ENCODE results near the gene RECK. TPM values are rescaled to one million over a fixed set of nuclear protein-coding genes. Genes with fewer than 3 reads are reported as not detected.

Gene RECK
- total and polyA plus RNA-seq, 2 experiments from 2014 or later = 8.1 to 11.6 TPM

- TF ChIP-seq ZNF462 (CRISPR knock-in tag; IDR thresholded peaks at IDR 0.05) = no peak
These were observed 137.1 kb downstream of the RECK start (continued) for GRCh38 chr9:36173861-36174260.

Small RNAs within 50 kb of the gene (small RNA-seq; reads per million reads assigned to genes)
- not detected for gene RF02275 (ENCODE audit: low replicate concordance)

Other genes starting within 250 kb of the RECK start
- gene NPR2, start 245.3 kb upstream of the RECK start, total RNA-seq (2014; rRNA removed; shearing (Covaris generic)) = 7.6 and 14.4 TPM in 2 replicates
- gene NPR2, start 245.3 kb upstream of the RECK start, polyA plus RNA-seq (2016; fragmentation: Nextera tagmentation; extraction: Ambion mirVana) = 9.0 and 9.8 TPM in 2 replicates
- gene SPAG8, start 224.7 kb upstream of the RECK start, total RNA-seq (2014; rRNA removed; shearing (Covaris generic)) = 0.45 TPM in 1 of 2 replicates, not detected in the other
- 0.17 and 0.45 TPM in 2 replicates for gene SPAG8, start 224.7 kb upstream of the RECK start, polyA plus RNA-seq (2016; fragmentation: Nextera tagmentation; extraction: Ambion mirVana)
- 20.9 and 23.8 TPM in 2 replicates for gene HINT2, start 221.9 kb upstream of the RECK start, total RNA-seq (2014; rRNA removed; shearing (Covaris generic))
- gene HINT2, start 221.9 kb upstream of the RECK start, polyA plus RNA-seq (2016; fragmentation: Nextera tagmentation; extraction: Ambion mirVana) = 69.9 and 74.5 TPM in 2 replicates
- gene FAM221B, start 208.2 kb upstream of the RECK start, total RNA-seq (2014; rRNA removed; shearing (Covaris generic)) = not detected in 2 replicates
- gene FAM221B, start 208.2 kb upstream of the RECK start, polyA plus RNA-seq (2016; fragmentation: Nextera tagmentation; extraction: Ambion mirVana) = 0.09 and 0.47 TPM in 2 replicates
- gene TMEM8B, start 207.7 kb upstream of the RECK start, total RNA-seq (2014; rRNA removed; shearing (Covaris generic)) = 5.5 and 7.5 TPM in 2 replicates
- gene TMEM8B, start 207.7 kb upstream of the RECK start, polyA plus RNA-seq (2016; fragmentation: Nextera tagmentation; extraction: Ambion mirVana) = 3.6 and 4.2 TPM in 2 replicates
- not detected in 2 replicates for gene OR13J1, start 166.5 kb upstream of the RECK start, total RNA-seq (2014; rRNA removed; shearing (Covaris generic))
- gene OR13J1, start 166.5 kb upstream of the RECK start, polyA plus RNA-seq (2016; fragmentation: Nextera tagmentation; extraction: Ambion mirVana) = 0.15 TPM in 1 of 2 replicates, not detected in the other
- gene HRCT1, start 130.7 kb upstream of the RECK start, total RNA-seq (2014; rRNA removed; shearing (Covaris generic)) = not detected in 2 replicates
- not detected in 2 replicates for gene HRCT1, start 130.7 kb upstream of the RECK start, polyA plus RNA-seq (2016; fragmentation: Nextera tagmentation; extraction: Ambion mirVana)
- not detected in 2 replicates for gene SPAAR, start 127.4 kb upstream of the RECK start, total RNA-seq (2014; rRNA removed; shearing (Covaris generic))
- 0.17 TPM in 1 of 2 replicates, not detected in the other for gene SPAAR, start 127.4 kb upstream of the RECK start, polyA plus RNA-seq (2016; fragmentation: Nextera tagmentation; extraction: Ambion mirVana)
- not detected in 2 replicates for gene OR2S2, start 78.8 kb upstream of the RECK start, total RNA-seq (2014; rRNA removed; shearing (Covaris generic))
- not detected in 2 replicates for gene OR2S2, start 78.8 kb upstream of the RECK start, polyA plus RNA-seq (2016; fragmentation: Nextera tagmentation; extraction: Ambion mirVana)
- gene GLIPR2, start 99.8 kb downstream of the RECK start, total RNA-seq (2014; rRNA removed; shearing (Covaris generic)) = 4.4 and 5.1 TPM in 2 replicates
- 5.7 and 7.0 TPM in 2 replicates for gene GLIPR2, start 99.8 kb downstream of the RECK start, polyA plus RNA-seq (2016; fragmentation: Nextera tagmentation; extraction: Ambion mirVana)
- gene CCIN, start 132.5 kb downstream of the RECK start, total RNA-seq (2014; rRNA removed; shearing (Covaris generic)) = 0.14 TPM in 1 of 2 replicates, not detected in the other
- not detected in 2 replicates for gene CCIN, start 132.5 kb downstream of the RECK start, polyA plus RNA-seq (2016; fragmentation: Nextera tagmentation; extraction: Ambion mirVana)
- 259 and 288 TPM in 2 replicates for gene CLTA, start 154.0 kb downstream of the RECK start, total RNA-seq (2014; rRNA removed; shearing (Covaris generic))
- 223 and 229 TPM in 2 replicates for gene CLTA, start 154.0 kb downstream of the RECK start, polyA plus RNA-seq (2016; fragmentation: Nextera tagmentation; extraction: Ambion mirVana)
- gene GNE, start 221.5 kb downstream of the RECK start, total RNA-seq (2014; rRNA removed; shearing (Covaris generic)) = 10.9 and 15.7 TPM in 2 replicates
- 2.2 and 2.3 TPM in 2 replicates for gene GNE, start 221.5 kb downstream of the RECK start, polyA plus RNA-seq (2016; fragmentation: Nextera tagmentation; extraction: Ambion mirVana)